Sigmoid colon (tissue), 4 donors: ENCODE measurements around the gene KRIT1.

Source experiments
- POLR2A ChIP-seq, 2 donors: fragments of 450-650 bp; IDR thresholded peaks; one replicate each; pipeline ENCODE4 v1.6.1; 2016; ENCODE audit warnings: antibody characterized with exemption in 2 of 2, mild to moderate bottlenecking in 2 of 2, moderate library complexity in 2 of 2
- POLR2AphosphoS5 ChIP-seq, 4 donors: sonication (generic); formaldehyde crosslinking; IDR thresholded peaks; one replicate each; pipeline ENCODE4 v1.6.1; 2017; ENCODE audit warnings: antibody characterized with exemption in 4 of 4
- TF ChIP-seq, protein P1 (sequence below), 4 experiments: fragments of 450-650 bp in 3 of 4; fragments of 200-600 bp in 1 of 4; IDR thresholded peaks; one replicate each; pipeline ENCODE4 v1.5.1; 2016 to 2019; ENCODE audit warnings: antibody characterized with exemption in 4 of 4, mild to moderate bottlenecking in 3 of 4, moderate library complexity in 2 of 4

DNA sequence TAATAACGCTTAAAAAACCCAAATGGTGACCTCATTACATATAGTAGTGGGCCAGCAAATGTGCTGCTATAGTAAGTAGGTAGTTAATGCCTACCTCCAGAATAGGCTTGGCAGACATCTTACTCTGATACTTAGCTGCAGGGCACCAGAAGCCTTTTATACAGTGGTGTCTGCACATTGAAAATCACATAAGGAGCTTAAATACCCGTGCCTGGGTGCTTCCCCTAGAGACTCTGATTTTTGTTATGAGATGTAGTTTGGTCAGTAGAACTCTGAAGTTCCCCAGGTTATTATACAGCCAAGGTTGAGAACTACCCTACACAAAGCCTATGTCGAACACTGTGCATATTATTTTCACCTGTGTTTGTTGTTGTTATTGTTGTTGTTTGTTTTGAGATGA, 47.3 kb upstream of the KRIT1 start:
- no peak for TF ChIP-seq POLR2AphosphoS5 (IDR thresholded peaks at IDR 0.05)
- no peak for TF ChIP-seq POLR2A (IDR thresholded peaks at IDR 0.05)
- TF ChIP-seq, protein P1, sequence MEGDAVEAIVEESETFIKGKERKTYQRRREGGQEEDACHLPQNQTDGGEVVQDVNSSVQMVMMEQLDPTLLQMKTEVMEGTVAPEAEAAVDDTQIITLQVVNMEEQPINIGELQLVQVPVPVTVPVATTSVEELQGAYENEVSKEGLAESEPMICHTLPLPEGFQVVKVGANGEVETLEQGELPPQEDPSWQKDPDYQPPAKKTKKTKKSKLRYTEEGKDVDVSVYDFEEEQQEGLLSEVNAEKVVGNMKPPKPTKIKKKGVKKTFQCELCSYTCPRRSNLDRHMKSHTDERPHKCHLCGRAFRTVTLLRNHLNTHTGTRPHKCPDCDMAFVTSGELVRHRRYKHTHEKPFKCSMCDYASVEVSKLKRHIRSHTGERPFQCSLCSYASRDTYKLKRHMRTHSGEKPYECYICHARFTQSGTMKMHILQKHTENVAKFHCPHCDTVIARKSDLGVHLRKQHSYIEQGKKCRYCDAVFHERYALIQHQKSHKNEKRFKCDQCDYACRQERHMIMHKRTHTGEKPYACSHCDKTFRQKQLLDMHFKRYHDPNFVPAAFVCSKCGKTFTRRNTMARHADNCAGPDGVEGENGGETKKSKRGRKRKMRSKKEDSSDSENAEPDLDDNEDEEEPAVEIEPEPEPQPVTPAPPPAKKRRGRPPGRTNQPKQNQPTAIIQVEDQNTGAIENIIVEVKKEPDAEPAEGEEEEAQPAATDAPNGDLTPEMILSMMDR (IDR thresholded peaks at IDR 0.05), result no peak
